GM12801 (cell line): ENCODE measurements around the gene CALML5.

Experiments used
- CTCF ChIP-seq: IDR thresholded peaks from one replicate; pipeline ENCODE4 v1.5.1; 2011; ENCODE audit warnings: control low read depth; ENCODE audit not compliant: insufficient read length; ENCODE audit errors: extremely low read depth

CALML5 gene

GRCh38 chr10:5511231-5511884 is 12.0 kb upstream of the CALML5 start:
- TF ChIP-seq CTCF: no peak

- TF ChIP-seq CTCF: no peak
Observed at GRCh38 chr10:5510281-5511072, 11.1 kb upstream of the CALML5 start.

DNA sequence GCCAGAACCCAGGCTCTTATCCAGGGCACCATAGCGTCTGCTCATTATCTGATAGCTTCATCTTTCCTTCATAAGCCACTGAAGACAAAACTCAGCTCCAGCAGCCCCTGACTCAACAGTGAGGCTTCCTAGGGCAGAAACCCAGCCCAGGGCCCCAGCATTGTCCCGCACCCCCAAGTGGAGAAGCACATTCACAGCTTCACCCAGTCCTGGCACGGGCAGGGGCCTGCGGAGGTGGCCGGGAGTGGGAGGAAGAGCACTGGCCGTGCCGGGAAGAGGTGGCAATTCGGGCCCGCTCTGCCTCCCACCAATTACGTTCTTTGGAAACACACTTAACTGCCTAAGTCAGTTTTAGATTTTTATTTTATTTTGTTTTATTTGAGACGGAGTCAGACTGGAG is 10.3 kb upstream of the CALML5 start:
- no peak for TF ChIP-seq CTCF

DNA sequence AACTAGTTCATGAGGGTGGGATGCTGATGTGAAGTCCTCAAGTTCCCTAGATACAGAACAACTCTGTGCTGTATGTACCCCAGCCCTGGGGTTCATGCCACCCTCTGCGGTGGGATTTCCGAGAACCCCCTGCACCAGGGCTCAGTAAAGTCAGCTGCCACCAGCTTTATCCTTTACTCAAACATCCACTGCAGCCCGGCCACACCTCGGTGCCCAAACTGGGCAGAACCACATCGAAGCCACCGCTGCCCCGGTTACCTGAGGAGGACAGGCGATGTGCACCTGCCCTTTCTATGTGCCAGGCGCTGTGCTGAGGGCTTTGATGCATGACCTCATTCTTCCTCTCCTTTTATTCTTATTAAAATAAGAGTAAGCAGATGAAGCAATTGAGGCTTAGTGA is 9.9 kb upstream of the CALML5 start:
- TF ChIP-seq CTCF: no peak

DNA sequence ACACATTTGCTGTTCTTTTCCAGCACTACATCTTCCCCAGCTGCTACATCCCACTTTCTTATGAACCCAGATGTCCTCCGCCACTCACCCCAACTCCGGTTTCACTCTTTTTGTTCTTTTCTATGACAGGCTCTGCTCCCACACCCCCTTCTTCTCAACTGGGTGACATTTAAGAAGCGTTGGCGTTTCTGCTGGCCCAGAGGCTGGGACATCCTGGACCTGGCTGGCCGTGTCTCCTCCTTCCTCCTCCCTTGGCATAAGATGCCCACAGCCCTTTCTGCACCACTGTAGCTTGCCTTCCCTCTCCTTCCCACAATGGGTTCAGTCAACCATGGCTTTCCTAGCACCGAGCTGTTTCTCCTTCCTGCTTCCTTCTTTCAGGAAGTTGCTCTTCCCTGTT is 9.4 kb upstream of the CALML5 start:
- TF ChIP-seq CTCF: no peak

DNA sequence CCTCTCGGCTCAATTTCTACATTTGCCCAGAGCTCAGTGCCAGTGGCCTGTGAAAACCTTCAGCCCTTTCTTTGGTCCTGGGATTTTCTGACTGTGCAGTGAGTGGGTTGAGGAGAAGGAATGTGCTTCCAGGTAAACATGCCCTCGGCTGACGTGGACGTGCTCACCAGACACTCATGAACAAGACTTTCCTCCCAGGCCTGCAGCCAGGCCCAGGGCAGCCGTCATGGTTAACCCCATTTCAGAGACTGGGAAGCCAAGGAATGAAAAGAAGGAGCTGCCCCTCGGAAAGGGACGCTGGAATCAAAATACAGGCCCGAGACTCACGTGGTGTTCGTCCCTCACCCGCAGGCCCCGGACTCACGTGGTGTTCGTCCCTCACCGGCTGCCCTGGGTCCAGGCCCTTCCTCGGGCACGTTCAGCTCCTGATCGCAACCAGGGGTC is 8.8 kb upstream of the CALML5 start:
- TF ChIP-seq CTCF: no peak

DNA sequence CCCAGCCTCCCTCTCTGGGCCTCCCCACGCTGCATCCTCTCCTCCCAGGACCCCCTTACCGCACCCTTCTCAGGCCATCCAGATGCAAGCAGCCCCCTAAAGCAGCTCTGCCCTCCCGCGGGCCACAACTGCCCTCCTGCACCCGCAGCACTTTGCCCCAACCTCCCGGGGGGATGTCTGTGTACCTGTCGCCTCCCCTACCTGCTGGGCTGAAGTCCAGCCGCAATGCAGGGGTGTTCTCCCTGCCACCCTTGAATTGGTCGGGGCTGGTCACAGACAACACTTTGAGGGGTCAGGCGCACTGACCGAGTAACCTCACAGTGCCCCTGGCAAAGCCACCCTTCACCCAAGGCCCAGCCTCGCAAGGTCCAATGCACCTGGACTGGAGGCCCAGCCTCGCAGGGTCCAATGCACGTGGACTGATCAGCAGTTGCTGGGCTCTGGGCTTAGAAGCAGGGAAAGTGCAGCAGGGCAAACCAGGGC is 8.3 kb upstream of the CALML5 start:
- TF ChIP-seq CTCF: no peak
